ENCODE results near the gene CACNB4. TPM values are rescaled to one million over a fixed set of nuclear protein-coding genes. Genes with fewer than 3 reads are reported as not detected.
"Not testable (repeated sequence)": the region's sequence is repeated elsewhere in the genome, so short reads cannot be mapped to it uniquely, and the experiment has no call there.

CACNB4 gene
- total RNA-seq, 1 experiment from 2014 or later = 1.7 TPM

GRCh38 chr2:152092095-152092494, 6.7 kb downstream of the CACNB4 start:
- in situ Hi-C loops (cut with HindIII; ENCODE audit: low pct_unique_long_range_greater_than_20kb, low sequenced_read_pairs) = no loop called here

GRCh38 chr2:152090726-152091125, 8.1 kb downstream of the CACNB4 start:
- BruUV-seq (replicated peaks); H3K27me3 ChIP-seq (ENCODE audit: control insufficient read depth, insufficient read depth, low read length); ATAC-seq; H3K9me3 ChIP-seq (ENCODE audit: control insufficient read depth, insufficient read depth, low read depth, low read length); POLR2A ChIA-PET; H3K27ac ChIP-seq (ENCODE audit: low read length); H3K4me1 ChIP-seq (ENCODE audit: control insufficient read depth, insufficient read depth, low read length); H3K4me3 ChIP-seq (ENCODE audit: low read depth in 2 of 2, low read length in 2 of 2); DNase-seq (ENCODE audit: low read depth, low spot score); H3K36me3 ChIP-seq (ENCODE audit: control insufficient read depth, insufficient read depth, low read length); in situ Hi-C loops (cut with HindIII; ENCODE audit: low pct_unique_long_range_greater_than_20kb, low sequenced_read_pairs); intact Hi-C loops (cut with micrococcal nuclease; ENCODE audit: unreplicated experiment): not testable (repeated sequence)
- CTCF ChIA-PET = interaction anchor here (0.6 kb wide), 1 partner anchor 376 kb away, joined by 4 read pairs; no protein-coding TSS in a partner anchor

More at GRCh38 chr2:152092095-152092494, 6.7 kb downstream of the CACNB4 start:
- H3K4me1 ChIP-seq (ENCODE audit: control insufficient read depth, insufficient read depth, low read length) = peaks cover 9% of the 10 kb centered on the region; the same call in 1 of the 2 replicates
- intact Hi-C loops (cut with micrococcal nuclease; ENCODE audit: unreplicated experiment) = no loop called here
- ChIA-PET CTCF (no interaction called here), POLR2A (no interaction called here)
- DNase-seq (ENCODE audit: low read depth, low spot score) (no peak), ATAC-seq (no peak)
- no peaks in the 10 kb centered on the region for H3K36me3 ChIP-seq (ENCODE audit: control insufficient read depth, insufficient read depth, low read length)
- no peak overlapping the region for H3K27ac ChIP-seq (ENCODE audit: low read length)
- BruUV-seq (replicated peaks) = no TSS peak
- H3K9me3 ChIP-seq (ENCODE audit: control insufficient read depth, insufficient read depth, low read depth, low read length) = no peaks in the 10 kb centered on the region
- H3K27me3 ChIP-seq (ENCODE audit: control insufficient read depth, insufficient read depth, low read length) = peaks cover 7% of the 10 kb centered on the region
- TF ChIP-seq TCF7L2 (IDR thresholded peaks at IDR 0.05; ENCODE audit: low read depth, low read length) (no peak), SIN3A (IDR thresholded peaks at IDR 0.05; ENCODE audit: borderline replicate concordance, insufficient read depth, low read depth, low read length) (no peak), REST (IDR thresholded peaks at IDR 0.05; ENCODE audit: insufficient read depth in 1 of 2, low read depth in 2 of 2, low read length in 1 of 2) (no peak), POLR2AphosphoS5 (IDR thresholded peaks at IDR 0.05; ENCODE audit: low read depth, low read length) (no peak), CTCF (IDR thresholded peaks at IDR 0.05) (no peak)
- no peak overlapping the region for H3K4me3 ChIP-seq (ENCODE audit: low read depth in 2 of 2, low read length in 2 of 2)

GRCh38 chr2:152089238-152089637, 9.6 kb downstream of the CACNB4 start:
- ATAC-seq (no peak), DNase-seq (ENCODE audit: low read depth, low spot score) (no peak)
- no peak overlapping the region for H3K27ac ChIP-seq (ENCODE audit: low read length)
- no peaks in the 10 kb centered on the region for H3K9me3 ChIP-seq (ENCODE audit: control insufficient read depth, insufficient read depth, low read depth, low read length)
- ChIA-PET CTCF (no interaction called here), POLR2A (no interaction called here)
- no peak overlapping the region for H3K4me3 ChIP-seq (ENCODE audit: low read depth in 2 of 2, low read length in 2 of 2)
- no peak for TF ChIP-seq REST (IDR thresholded peaks at IDR 0.05; ENCODE audit: insufficient read depth in 1 of 2, low read depth in 2 of 2, low read length in 1 of 2)
- TF ChIP-seq TCF7L2 (IDR thresholded peaks at IDR 0.05; ENCODE audit: low read depth, low read length) = no peak
- no peak for TF ChIP-seq SIN3A (IDR thresholded peaks at IDR 0.05; ENCODE audit: borderline replicate concordance, insufficient read depth, low read depth, low read length)
- no peak for TF ChIP-seq POLR2AphosphoS5 (IDR thresholded peaks at IDR 0.05; ENCODE audit: low read depth, low read length)
- TF ChIP-seq CTCF (IDR thresholded peaks at IDR 0.05) = no peak
- no peaks in the 10 kb centered on the region for H3K4me1 ChIP-seq (ENCODE audit: control insufficient read depth, insufficient read depth, low read length)
- intact Hi-C loops (cut with micrococcal nuclease; ENCODE audit: unreplicated experiment) = no loop called here
- no peaks in the 10 kb centered on the region for H3K36me3 ChIP-seq (ENCODE audit: control insufficient read depth, insufficient read depth, low read length)
- in situ Hi-C loops (cut with HindIII; ENCODE audit: low pct_unique_long_range_greater_than_20kb, low sequenced_read_pairs) = no loop called here
- BruUV-seq (replicated peaks) = no TSS peak
- no peaks in the 10 kb centered on the region; the same call in 1 of the 2 replicates for H3K27me3 ChIP-seq (ENCODE audit: control insufficient read depth, insufficient read depth, low read length)

All from Panc1 (cell line).